ENCODE data around the gene ANO7. TPM values are rescaled to one million over a fixed set of nuclear protein-coding genes. Genes with fewer than 3 reads are reported as not detected.

The ANO7 gene
- total RNA-seq, 1 experiment from 2014 or later, result 7.7 TPM

DNA sequence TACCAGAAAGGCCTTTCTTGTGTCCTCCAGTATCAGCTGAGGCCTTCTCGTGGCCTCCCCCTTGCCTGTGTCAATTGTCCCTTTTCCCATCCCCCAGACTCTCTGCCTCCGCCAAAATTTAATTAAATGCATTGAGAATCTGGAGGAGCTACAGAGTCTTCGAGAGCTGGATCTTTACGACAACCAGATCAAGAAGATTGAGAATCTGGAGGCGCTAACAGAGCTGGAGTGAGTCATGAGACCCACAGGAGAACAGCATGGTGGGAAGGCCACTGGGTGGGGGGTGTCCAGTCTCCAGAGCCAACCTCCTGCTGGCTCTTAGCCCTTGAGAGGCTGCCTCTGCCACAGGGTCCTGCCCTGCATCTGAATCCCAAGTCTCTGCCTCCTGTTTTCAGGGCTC, 29.4 kb upstream of the ANO7 start:
- DNase-seq, result no peak
- intact Hi-C loops (cut with micrococcal nuclease; ENCODE audit: unreplicated experiment), result no loop called here
- CTCF ChIA-PET, result no interaction called here
- TF ChIP-seq, protein P1, sequence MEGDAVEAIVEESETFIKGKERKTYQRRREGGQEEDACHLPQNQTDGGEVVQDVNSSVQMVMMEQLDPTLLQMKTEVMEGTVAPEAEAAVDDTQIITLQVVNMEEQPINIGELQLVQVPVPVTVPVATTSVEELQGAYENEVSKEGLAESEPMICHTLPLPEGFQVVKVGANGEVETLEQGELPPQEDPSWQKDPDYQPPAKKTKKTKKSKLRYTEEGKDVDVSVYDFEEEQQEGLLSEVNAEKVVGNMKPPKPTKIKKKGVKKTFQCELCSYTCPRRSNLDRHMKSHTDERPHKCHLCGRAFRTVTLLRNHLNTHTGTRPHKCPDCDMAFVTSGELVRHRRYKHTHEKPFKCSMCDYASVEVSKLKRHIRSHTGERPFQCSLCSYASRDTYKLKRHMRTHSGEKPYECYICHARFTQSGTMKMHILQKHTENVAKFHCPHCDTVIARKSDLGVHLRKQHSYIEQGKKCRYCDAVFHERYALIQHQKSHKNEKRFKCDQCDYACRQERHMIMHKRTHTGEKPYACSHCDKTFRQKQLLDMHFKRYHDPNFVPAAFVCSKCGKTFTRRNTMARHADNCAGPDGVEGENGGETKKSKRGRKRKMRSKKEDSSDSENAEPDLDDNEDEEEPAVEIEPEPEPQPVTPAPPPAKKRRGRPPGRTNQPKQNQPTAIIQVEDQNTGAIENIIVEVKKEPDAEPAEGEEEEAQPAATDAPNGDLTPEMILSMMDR (IDR thresholded peaks at IDR 0.05; ENCODE audit: unreplicated experiment), result no peak
- Mint-ChIP-seq H3K4me1 (ENCODE audit: low read depth, unreplicated experiment) (no peaks in the 10 kb centered on the region), H3K4me3 (ENCODE audit: low read depth, unreplicated experiment) (no peak overlapping the region), H3K27ac (ENCODE audit: unreplicated experiment) (no peak overlapping the region), H3K27me3 (ENCODE audit: unreplicated experiment) (no peaks in the 10 kb centered on the region), H3K36me3 (ENCODE audit: insufficient read depth, unreplicated experiment) (peaks cover 26% of the 10 kb centered on the region), H3K9me3 (ENCODE audit: low read depth, unreplicated experiment) (no peaks in the 10 kb centered on the region)
- no TSS peak for BruUV-seq (replicated peaks)

DNA sequence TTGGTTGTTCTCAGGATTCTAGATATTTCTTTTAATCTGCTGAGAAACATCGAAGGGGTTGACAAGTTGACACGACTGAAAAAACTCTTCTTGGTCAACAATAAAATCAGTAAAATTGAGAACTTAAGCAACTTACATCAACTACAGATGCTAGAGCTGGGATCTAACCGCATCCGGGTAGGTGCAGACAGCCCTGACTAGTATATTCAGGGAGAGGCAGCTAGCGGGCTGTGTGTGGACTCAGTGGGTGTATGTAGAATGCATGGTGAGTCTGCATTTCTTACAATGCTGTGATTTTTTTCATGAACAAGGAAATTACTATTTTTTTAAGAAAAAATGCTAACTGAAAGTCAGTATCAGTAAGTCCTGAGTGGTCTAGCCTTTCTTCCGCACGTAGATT, 28.2 kb upstream of the ANO7 start:
- no TSS peak for BruUV-seq (replicated peaks)
- intact Hi-C loops (cut with micrococcal nuclease; ENCODE audit: unreplicated experiment), result no loop called here
- CTCF ChIA-PET, result interaction anchor here (0.8 kb wide), 1 partner anchor 161 kb away, joined by 6 read pairs; no protein-coding TSS in a partner anchor
- H3K36me3 Mint-ChIP-seq (ENCODE audit: insufficient read depth, unreplicated experiment), result peaks cover 26% of the 10 kb centered on the region
- TF ChIP-seq, protein P1 (IDR thresholded peaks at IDR 0.05; ENCODE audit: unreplicated experiment), result no peak
- no peaks in the 10 kb centered on the region for H3K4me1 Mint-ChIP-seq (ENCODE audit: low read depth, unreplicated experiment)
- no peak overlapping the region for H3K27ac Mint-ChIP-seq (ENCODE audit: unreplicated experiment)
- no peak for DNase-seq
- no peaks in the 10 kb centered on the region for H3K27me3 Mint-ChIP-seq (ENCODE audit: unreplicated experiment)
- H3K4me3 Mint-ChIP-seq (ENCODE audit: low read depth, unreplicated experiment), result no peak overlapping the region
- H3K9me3 Mint-ChIP-seq (ENCODE audit: low read depth, unreplicated experiment), result no peaks in the 10 kb centered on the region

DNA sequence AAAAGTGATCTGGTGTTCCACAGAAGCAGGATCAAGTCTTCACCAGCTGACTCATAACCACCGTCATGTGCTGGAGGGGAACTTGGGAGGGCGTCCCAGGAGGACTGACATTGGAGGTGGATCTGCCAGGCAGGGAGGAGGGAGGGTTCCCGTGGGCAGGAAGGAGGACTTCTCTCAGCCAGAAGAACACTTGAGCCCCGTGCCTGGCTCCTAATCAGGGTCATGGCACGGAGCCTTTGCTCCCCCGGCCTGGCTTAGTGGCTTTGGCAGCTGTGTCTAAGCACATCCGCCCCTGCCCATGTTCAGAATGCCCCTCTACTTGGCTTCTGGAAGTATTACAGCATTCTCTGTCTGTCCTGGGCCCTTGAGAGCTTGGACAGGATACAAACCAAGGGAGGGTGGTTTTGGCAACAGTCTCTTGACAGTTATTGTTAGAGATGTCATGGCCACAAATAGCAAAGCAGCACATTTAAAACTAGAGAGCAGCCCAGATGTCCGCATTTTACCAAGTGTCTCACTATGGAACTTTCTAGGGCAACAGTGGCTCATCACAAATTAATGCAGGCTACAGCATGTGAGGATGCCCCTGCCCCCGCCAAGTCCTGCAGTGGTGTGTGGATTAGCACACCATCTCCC, 26.7 kb upstream of the ANO7 start:
- Mint-ChIP-seq H3K27ac (ENCODE audit: unreplicated experiment) (no peak overlapping the region), H3K9me3 (ENCODE audit: low read depth, unreplicated experiment) (no peaks in the 10 kb centered on the region), H3K27me3 (ENCODE audit: unreplicated experiment) (no peaks in the 10 kb centered on the region), H3K36me3 (ENCODE audit: insufficient read depth, unreplicated experiment) (peaks cover 29% of the 10 kb centered on the region), H3K4me1 (ENCODE audit: low read depth, unreplicated experiment) (no peaks in the 10 kb centered on the region), H3K4me3 (ENCODE audit: low read depth, unreplicated experiment) (no peak overlapping the region)
- intact Hi-C loops (cut with micrococcal nuclease; ENCODE audit: unreplicated experiment), result no loop called here
- CTCF ChIA-PET, result no interaction called here
- no TSS peak for BruUV-seq (replicated peaks)
- DNase-seq, result no peak
- TF ChIP-seq, protein P1 (IDR thresholded peaks at IDR 0.05; ENCODE audit: unreplicated experiment), result no peak

DNA sequence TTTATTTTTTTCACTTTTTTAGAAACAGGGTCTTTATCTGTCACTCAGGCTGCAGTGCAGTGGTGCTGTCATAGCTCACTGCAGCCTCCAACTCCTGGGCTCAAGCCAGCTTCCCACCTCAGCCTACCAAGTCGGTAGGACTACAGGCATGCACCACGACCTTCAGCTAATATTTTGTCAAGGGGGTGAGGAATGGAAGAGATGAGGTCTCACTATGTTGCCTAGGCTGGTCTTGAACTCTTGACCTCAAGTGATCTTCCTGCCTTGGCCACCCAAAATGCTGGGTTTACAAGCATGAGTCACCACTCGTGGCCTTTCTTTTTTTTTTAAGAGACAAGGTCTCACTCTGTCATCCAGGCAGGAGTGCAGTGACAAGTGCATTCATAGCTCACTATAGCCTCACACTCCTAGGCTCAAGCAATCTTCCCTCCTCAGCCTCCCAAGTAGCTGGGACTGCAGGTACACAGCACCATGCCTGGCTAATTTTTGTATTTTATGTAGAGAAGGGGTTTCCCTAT, 24.8 kb upstream of the ANO7 start:
- BruUV-seq (replicated peaks), result no TSS peak
- H3K4me3 Mint-ChIP-seq (ENCODE audit: low read depth, unreplicated experiment), result no peak overlapping the region

More for the DNA sequence above, 24.8 kb upstream of the ANO7 start:
- H3K36me3 Mint-ChIP-seq (ENCODE audit: insufficient read depth, unreplicated experiment), result peaks cover 41% of the 10 kb centered on the region
- CTCF ChIA-PET, result no interaction called here
- H3K27me3 Mint-ChIP-seq (ENCODE audit: unreplicated experiment), result no peaks in the 10 kb centered on the region
- no peak overlapping the region for H3K27ac Mint-ChIP-seq (ENCODE audit: unreplicated experiment)
- no peaks in the 10 kb centered on the region for H3K9me3 Mint-ChIP-seq (ENCODE audit: low read depth, unreplicated experiment)
- intact Hi-C loops (cut with micrococcal nuclease; ENCODE audit: unreplicated experiment), result no loop called here
- no peaks in the 10 kb centered on the region for H3K4me1 Mint-ChIP-seq (ENCODE audit: low read depth, unreplicated experiment)
- TF ChIP-seq, protein P1 (IDR thresholded peaks at IDR 0.05; ENCODE audit: unreplicated experiment), result no peak
- no peak for DNase-seq

Data from Calu3 (cell line).